Neural progenitor cell (in vitro differentiated cells): ENCODE measurements around the gene IST1.

Experiments
- EZH2 ChIP-seq: fragments of 200-600 bp; sonication (generic); IDR thresholded peaks from 2 replicates; pipeline ENCODE4 v1.6.1; 2017; ENCODE audit warnings: antibody characterized with exemption, mild to moderate bottlenecking, moderate library complexity
- EZH2phosphoT487 ChIP-seq: fragments of 200-600 bp; sonication (generic); IDR thresholded peaks from 2 replicates; pipeline ENCODE4 v1.6.1; 2017; ENCODE audit warnings: antibody characterized with exemption
- TF ChIP-seq, protein P1 (sequence below): fragments of 200-600 bp; sonication (generic); IDR thresholded peaks from 2 replicates; pipeline ENCODE4 v1.5.1; 2017; ENCODE audit warnings: antibody characterized with exemption, mild to moderate bottlenecking

DNA sequence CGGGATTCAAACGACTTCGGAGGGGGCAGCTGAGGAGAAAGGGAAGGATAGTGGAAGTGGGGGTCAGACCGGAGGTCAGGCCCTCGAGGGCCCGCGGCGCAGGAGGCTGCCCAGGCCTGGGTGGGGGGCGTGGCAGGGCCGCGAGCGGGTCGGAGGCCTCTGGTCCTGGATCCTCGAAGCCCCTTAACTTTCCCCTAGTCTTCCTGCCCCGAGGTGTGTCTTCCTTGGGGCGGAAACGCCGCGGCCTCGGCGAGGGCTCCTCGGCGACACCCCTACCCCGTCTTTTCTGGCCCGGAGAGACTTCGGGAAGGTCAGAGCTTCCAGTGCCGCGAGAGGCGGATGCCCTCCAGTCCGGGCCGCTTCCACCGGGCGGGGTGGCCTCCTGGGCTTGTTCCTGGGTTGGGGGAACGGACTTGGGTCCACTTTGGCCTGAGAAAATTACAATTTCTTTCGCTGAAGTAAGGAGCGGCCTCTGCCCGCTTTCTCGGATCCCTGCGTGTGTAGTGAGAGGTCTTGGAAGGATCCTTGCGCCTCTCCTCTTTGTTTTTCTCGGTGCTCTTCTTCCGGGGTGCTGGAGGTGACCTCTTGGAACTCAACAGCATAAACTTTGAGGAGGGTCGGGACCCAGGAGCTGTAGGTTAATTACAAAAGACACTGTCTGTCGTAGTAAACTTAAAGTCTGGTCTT, 491 bp downstream of the IST1 start:
- TF ChIP-seq, protein P1, sequence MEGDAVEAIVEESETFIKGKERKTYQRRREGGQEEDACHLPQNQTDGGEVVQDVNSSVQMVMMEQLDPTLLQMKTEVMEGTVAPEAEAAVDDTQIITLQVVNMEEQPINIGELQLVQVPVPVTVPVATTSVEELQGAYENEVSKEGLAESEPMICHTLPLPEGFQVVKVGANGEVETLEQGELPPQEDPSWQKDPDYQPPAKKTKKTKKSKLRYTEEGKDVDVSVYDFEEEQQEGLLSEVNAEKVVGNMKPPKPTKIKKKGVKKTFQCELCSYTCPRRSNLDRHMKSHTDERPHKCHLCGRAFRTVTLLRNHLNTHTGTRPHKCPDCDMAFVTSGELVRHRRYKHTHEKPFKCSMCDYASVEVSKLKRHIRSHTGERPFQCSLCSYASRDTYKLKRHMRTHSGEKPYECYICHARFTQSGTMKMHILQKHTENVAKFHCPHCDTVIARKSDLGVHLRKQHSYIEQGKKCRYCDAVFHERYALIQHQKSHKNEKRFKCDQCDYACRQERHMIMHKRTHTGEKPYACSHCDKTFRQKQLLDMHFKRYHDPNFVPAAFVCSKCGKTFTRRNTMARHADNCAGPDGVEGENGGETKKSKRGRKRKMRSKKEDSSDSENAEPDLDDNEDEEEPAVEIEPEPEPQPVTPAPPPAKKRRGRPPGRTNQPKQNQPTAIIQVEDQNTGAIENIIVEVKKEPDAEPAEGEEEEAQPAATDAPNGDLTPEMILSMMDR, result no peak
- TF ChIP-seq EZH2 (no peak), EZH2phosphoT487 (no peak)
